ENCODE measurements around the gene KDM7A. TPM values are rescaled to one million over a fixed set of nuclear protein-coding genes. Genes with fewer than 3 reads are reported as not detected.

KDM7A gene
- total and polyA plus RNA-seq, 9 donors, result 3.8 to 13.2 (median 6.8) TPM

DNA sequence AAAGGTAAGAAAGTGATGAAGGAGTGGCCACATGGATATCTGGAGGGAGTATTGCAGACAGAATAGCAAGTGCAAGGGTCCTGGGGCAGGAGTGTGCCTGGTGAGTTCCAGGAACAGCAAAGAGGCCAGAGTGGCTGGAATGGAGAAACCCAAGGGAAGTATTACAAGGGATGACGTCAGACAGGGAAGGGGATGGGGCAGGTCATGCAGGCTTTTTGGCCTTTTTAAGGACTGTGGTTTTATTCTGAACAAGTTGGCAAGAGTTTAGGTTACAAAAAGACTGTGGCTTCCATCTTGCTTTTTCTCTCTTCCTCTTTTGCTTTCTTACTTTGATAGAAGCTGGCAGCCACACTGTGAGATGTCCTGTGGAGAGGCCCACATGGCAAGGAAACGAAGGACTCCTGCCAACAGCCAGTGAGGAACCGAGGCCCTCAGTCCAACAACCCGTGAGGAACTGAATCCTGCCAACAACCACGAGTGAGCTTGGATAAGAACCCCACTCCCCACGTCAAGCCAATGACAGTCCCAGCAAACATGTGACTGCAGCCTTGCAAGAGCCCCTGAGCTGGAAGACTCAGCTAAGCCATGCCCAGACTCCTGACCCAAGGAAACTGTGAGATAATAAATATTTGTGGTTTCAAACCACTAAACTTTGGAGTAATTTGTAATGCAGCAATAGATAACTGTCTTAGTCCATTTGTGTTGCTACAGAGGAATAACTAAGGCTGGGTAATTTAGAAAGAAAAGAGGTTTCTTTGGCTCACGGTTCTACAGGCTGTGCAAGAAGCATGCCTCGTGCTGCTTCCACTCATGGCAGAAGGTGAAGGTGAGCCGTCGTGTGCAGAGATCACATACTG is 19.8 kb upstream of the KDM7A start:
- H3K36me3 ChIP-seq, result no peaks in the 10 kb centered on the region
- WGBS, 3 donors, result 48 to 55% (median 51%) methylated on average over 10 of the region's 10 CpGs
- TF ChIP-seq EP300 (IDR thresholded peaks at IDR 0.05), result no peak
- TF ChIP-seq, protein P1, sequence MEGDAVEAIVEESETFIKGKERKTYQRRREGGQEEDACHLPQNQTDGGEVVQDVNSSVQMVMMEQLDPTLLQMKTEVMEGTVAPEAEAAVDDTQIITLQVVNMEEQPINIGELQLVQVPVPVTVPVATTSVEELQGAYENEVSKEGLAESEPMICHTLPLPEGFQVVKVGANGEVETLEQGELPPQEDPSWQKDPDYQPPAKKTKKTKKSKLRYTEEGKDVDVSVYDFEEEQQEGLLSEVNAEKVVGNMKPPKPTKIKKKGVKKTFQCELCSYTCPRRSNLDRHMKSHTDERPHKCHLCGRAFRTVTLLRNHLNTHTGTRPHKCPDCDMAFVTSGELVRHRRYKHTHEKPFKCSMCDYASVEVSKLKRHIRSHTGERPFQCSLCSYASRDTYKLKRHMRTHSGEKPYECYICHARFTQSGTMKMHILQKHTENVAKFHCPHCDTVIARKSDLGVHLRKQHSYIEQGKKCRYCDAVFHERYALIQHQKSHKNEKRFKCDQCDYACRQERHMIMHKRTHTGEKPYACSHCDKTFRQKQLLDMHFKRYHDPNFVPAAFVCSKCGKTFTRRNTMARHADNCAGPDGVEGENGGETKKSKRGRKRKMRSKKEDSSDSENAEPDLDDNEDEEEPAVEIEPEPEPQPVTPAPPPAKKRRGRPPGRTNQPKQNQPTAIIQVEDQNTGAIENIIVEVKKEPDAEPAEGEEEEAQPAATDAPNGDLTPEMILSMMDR (IDR thresholded peaks at IDR 0.05), result no peak
- TF ChIP-seq POLR2A (IDR thresholded peaks at IDR 0.05), result no peak
- no peak overlapping the region for H3K4me3 ChIP-seq
- no peak overlapping the region for H3K27ac ChIP-seq
- H3K9me3 ChIP-seq, result no peaks in the 10 kb centered on the region
- intact Hi-C loops (cut with DNase I), result no loop called here
- H3K4me1 ChIP-seq (ENCODE audit: insufficient read depth), result no peaks in the 10 kb centered on the region
- DNase-seq, result no peak
- no peaks in the 10 kb centered on the region for H3K27me3 ChIP-seq

DNA sequence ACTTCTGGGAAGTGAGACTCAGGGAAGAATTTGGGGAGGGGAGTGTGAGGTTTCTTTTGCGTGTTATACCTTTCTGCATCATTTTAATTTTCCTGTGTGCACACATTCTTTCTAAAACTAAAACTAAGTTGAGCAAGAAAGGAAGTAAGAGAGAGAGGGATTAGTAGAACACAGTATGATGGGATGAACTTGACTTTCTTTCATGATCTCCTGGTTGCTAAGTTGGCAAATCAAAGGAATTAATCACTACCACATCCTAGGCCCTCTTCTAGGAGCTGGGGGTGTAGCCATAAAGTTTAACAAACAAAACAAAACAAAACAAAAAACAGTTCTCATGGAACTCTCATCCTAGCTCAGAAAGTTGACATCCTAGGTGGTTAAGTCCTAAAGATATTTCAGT is 19.1 kb upstream of the KDM7A start:
- 76 to 87% (median 82%) methylated on average over 1 of the region's 1 CpG for WGBS, 3 donors
- H3K27ac ChIP-seq, result no peak overlapping the region

DNA sequence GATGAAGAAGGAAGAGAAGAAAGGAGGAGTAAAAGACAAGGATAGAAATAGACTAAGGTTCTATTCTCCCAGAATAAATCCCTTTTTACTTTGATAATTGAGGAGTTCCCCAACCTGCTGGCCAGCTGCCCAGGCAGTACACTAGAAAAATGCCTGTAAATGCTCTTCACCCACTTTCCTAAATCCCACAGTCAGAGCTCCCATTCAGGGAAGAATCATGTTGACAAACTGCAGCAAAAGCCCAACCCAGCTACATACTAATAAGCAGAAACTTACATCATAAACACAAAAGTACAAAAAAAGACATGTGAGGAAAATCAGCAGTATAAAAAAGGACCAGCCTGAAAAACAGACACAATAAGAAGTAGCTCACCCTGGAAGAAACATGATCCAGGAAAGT is 15.8 kb upstream of the KDM7A start:
- intact Hi-C loops (cut with DNase I), result no loop called here
- no peak overlapping the region for H3K27ac ChIP-seq
- no peaks in the 10 kb centered on the region for H3K9me3 ChIP-seq
- H3K4me1 ChIP-seq (ENCODE audit: insufficient read depth), result no peaks in the 10 kb centered on the region
- no peak overlapping the region for H3K4me3 ChIP-seq
- no peaks in the 10 kb centered on the region for H3K27me3 ChIP-seq
- TF ChIP-seq EP300 (IDR thresholded peaks at IDR 0.05) (no peak), POLR2A (IDR thresholded peaks at IDR 0.05) (no peak)
- TF ChIP-seq, protein P1 (IDR thresholded peaks at IDR 0.05), result no peak
- H3K36me3 ChIP-seq, result no peaks in the 10 kb centered on the region
- DNase-seq, result no peak

More for the DNA sequence above, 19.1 kb upstream of the KDM7A start:
- intact Hi-C loops (cut with DNase I), result no loop called here
- DNase-seq, result no peak
- no peaks in the 10 kb centered on the region for H3K9me3 ChIP-seq
- no peaks in the 10 kb centered on the region for H3K36me3 ChIP-seq
- no peaks in the 10 kb centered on the region for H3K27me3 ChIP-seq
- no peak overlapping the region for H3K4me3 ChIP-seq
- TF ChIP-seq EP300 (IDR thresholded peaks at IDR 0.05) (no peak), POLR2A (IDR thresholded peaks at IDR 0.05) (no peak)
- TF ChIP-seq, protein P1 (IDR thresholded peaks at IDR 0.05), result no peak
- no peaks in the 10 kb centered on the region for H3K4me1 ChIP-seq (ENCODE audit: insufficient read depth)

DNA sequence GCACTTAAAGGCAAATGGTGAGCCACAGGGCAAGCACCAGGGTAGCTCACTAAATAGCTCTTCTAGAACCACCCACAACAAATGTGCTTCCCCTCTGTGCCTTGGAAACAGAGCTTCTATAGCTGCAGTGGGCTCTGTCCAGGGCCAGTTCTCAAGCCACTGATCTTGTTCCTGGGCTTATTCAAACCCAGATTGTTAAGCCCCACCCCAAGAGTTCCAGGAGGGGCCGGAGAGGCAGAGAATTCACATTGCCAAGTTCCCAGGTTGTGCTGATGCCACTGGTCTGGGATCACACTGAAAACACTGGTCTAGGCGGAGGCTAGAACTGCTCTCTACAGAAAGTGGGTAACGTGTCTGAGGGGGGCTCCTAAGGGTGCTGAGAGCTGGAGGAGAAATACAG is 15.4 kb upstream of the KDM7A start:
- no peak for DNase-seq
- no peaks in the 10 kb centered on the region for H3K27me3 ChIP-seq
- no peaks in the 10 kb centered on the region for H3K4me1 ChIP-seq (ENCODE audit: insufficient read depth)
- intact Hi-C loops (cut with DNase I), result no loop called here
- no peaks in the 10 kb centered on the region for H3K36me3 ChIP-seq
- H3K4me3 ChIP-seq, result no peak overlapping the region
- WGBS, 3 donors, result 74 to 81% (median 80%) methylated on average over 3 of the region's 3 CpGs
- no peak overlapping the region for H3K27ac ChIP-seq
- no peak for TF ChIP-seq POLR2A (IDR thresholded peaks at IDR 0.05)
- TF ChIP-seq EP300 (IDR thresholded peaks at IDR 0.05), result no peak
- TF ChIP-seq, protein P1 (IDR thresholded peaks at IDR 0.05), result no peak
- H3K9me3 ChIP-seq, result no peaks in the 10 kb centered on the region

All from ovary (tissue), 9 donors.